ENCODE data around the gene PEX11B.

PEX11B gene

DNA sequence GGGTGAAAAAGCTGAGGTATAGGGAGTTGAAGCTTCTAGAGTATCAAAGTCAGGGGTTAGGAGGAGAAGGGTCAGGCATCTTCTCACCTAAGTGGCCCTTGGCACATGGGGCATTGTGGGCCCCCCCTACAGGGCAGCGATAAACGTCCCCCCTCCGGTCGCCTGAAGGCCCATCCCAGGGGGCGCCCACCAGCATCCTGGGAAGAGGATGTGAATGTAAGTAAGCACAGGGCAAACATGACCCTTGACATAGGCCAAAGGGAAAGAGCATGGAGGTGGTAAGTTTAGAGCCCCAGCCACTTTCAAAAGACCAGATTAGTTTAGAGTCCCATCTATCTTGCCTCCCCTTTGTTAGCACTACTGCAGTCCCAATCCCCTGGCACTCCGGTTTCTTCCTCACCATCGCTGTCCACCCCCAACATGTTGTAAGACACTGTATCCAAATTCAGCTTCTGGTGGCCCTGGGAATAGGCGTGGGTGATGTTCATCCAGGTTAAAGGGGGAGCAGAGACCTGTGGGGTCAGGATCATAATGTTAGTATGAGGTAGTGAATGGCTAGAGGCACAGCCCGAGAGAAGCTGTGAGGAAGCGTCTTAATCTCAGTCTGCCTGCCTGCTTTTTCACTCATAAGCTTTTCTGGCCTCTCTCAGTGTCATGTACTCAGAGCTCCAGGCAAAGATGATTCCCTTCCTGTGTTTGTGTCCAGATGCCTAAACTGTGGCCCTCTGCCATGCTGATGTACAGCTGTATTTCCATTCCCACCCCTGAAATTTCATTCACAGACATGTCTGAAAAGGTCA lies 11.4 kb downstream of the PEX11B start:
- DNase-seq (ENCODE audit: low spot score) = no peak

GRCh38 chr1:145901312-145902021 lies 17.1 kb downstream of the PEX11B start:
- no peak for DNase-seq (ENCODE audit: low spot score)

DNA sequence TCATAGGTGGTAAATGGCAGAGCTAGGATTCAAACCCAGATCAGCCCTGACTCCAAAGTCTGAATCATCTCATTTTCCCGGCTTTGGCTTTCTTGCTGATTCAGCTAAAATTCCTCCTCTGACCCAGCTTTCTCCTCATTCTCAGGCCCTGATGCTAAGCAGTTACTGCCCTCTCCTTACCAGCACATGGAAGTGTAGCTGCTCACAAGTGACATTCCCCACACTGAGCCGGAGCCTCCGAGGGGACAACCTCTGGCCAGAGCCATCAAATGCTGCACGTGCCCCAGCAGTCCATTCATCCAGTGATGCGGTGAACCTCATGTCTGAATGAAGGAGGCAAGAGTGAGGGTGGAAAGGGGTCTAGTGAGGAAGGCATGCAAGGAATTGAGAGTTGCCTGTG lies 19.8 kb downstream of the PEX11B start:
- no peak for DNase-seq (ENCODE audit: low spot score)

DNA sequence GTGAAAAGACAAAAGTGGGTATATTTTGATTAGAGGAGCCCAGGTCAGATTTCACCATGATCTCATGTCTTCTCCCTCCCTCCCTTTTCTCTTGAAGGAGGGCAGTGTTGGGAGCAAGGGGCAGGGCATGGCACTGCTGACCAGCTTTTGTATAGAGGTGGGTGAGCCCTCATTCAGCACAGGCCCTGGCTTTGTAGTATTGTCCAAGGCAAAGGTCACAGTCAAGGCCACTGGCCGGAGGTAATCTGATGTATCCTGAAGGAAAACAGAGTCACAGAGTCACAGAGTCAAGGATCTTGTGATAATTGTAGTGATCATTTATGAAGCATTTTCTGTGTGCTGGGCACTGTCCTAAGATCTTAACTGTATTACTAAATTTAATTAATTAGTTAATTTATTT lies 20.5 kb downstream of the PEX11B start:
- no peak for DNase-seq (ENCODE audit: low spot score)

GRCh38 chr1:145895471-145895870 lies 23.0 kb downstream of the PEX11B start:
- no peak for DNase-seq (ENCODE audit: low spot score)

DNA sequence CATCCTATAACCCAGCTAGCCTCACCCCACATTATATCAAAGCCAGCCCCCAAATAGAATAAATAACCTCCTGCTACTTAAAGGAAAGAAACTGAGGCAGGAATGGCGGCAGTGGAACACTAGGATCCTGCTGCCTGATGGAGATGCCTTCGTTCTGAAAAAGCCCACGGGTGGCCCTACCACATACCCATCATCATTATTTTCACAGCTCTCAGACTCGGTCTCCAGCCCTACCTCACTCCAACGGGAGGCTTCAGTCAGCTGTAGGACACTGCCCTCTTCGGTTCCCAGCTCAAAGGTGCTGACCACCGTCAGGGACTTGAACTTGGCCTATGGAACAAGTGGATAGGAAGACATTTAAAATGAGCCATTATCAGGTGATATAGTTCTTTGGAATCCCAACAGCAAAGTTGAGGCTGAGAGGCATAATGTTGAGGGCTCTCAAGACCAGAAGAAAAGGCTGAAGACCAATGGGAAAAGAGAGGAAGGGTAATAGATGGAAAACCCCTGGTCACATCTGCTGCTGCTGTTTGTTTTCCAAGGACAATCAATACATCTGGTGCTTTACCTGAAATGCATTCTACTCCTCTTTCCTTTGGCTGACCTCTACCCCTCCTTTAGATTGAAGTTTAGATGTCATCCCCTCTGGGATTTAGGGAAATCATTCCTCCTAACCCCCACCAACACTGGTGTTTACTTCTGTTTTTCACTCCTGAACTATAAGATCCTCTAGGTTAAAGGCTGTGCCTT lies 25.0 kb downstream of the PEX11B start:
- DNase-seq (ENCODE audit: low spot score) = no peak

DNA sequence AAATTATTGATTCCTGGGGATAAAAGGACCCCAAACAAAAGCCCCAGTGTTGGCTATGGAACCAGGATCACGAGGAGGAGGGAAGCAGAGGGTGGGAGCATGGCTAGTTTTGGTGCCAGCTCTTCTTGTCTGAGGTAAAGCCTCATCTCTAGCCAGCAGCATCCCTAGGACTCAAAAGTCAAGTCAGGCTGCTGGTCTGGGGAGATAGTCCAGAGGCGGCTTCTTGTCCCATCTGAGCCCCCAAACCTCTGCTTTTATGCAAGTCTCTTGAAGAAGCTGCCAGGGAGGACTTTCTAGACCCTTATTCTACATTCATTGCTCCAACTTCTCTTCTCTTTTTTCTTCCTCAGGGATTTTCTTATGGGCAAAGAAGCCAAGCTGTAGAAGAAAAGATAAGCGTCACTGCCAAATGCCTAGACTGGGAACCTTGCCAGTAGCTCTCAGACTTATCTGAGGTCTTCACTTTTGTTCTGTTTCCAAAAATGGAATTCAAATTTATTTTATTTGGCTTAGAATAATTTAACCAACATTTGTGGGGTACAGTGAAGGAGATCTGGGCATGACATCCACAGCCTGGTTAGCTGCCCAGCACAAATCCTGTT lies 25.9 kb downstream of the PEX11B start:
- DNase-seq (ENCODE audit: low spot score) = no peak

- DNase-seq (ENCODE audit: low spot score) = peak; percentile 100
These were observed 26.7 kb downstream of the PEX11B start for GRCh38 chr1:145891587-145892485.

- DNase-seq (ENCODE audit: low spot score) = peak; percentile 23
These were observed 27.4 kb downstream of the PEX11B start for GRCh38 chr1:145891143-145891542.

DNA sequence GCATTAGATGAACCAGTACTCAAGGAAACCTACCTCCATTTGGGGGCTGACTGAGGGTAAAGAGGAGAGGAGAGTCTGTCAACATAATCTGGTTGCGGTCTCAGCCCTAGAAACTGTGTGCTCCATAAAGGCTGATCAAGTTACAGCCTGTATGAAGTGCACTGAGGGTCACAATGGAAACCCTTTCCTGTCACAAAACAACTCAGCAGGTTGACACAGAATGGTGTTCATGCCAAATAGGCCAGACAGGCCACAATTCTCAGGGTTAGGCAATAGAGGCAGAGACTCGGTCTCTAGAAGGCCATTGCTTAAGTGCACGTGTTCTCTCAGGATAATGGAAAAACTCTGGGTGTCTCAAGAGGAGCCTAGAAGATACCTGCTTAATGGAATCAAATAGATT lies 28.8 kb downstream of the PEX11B start:
- no peak for DNase-seq (ENCODE audit: low spot score)

- DNase-seq (ENCODE audit: low spot score) = peak; percentile 91
These were observed 30.9 kb downstream of the PEX11B start for GRCh38 chr1:145887631-145888030.

DNA sequence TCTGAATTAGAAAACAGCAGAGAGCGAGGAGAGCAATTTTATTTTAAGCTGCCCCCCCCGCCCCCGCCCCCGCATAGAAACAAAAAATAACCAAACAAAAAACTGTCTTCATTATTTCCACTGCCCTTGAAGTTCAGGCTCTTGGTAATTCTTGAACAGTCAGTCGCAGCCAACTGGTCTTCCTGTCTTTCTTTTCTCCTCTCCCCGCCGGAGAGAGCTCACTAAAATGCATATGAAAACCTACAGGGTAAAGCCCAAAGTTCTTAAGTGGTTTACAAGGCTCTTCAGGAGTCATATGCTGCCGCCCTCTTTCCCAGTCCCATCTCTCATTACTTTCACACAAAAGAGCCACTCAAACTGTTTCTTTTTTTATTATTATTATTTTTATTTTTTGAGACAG lies 31.7 kb downstream of the PEX11B start:
- DNase-seq (ENCODE audit: low spot score) = no peak

DNA sequence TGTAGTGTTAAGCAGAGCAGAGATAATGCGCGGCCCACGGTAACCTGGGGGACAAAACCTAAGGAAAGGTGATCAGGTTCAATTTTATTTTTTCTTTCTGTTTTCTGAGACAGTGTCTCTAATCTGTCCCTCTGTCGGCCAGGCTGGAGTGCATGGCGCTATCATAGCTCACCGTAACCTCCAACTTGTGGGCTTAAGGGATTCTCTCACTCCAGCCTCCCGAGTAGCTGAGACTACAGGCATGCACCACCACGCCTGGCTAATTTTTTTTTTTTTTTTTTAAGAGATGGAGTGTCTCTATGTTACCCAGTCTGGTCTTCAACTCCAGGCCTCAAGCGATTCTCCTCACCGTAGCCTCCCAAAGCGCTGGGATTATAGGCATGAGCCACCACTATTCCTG lies 32.1 kb downstream of the PEX11B start:
- DNase-seq (ENCODE audit: low spot score) = no peak

DNA sequence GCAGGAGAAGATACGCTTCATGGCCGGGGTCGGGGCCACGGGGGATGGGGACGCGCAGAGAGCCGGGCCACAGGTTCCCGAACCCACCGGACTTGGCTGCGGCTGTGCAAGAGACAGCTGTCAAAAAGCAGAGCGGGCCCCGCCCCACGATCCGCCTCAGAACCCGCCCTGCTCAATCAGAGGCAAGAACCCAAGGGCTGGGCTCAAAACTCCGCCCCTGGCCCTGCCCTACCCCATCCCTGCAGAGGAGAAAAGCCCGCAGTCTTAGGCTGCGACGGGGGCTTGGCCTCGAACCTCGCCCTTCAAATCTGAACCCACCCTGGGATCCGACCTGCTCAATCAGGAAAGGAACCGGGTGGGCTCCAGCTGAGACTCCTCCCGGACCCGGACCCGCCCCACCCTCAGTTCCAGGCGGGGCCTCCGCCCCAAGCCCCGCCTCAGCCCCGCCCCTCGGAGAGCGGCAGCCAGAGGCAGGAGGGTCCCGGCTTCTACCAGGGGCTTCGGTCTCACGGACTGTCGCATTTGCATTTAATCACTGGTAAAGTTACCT lies 32.7 kb downstream of the PEX11B start, which contains the start of gene ANKRD35:
Gene ANKRD35 (minus strand): TSS at position 129 of the 550 bp plus-strand sequence. CDS start 108 bp downstream, at position 21.
- peak; percentile 62 for DNase-seq (ENCODE audit: low spot score)

DNA sequence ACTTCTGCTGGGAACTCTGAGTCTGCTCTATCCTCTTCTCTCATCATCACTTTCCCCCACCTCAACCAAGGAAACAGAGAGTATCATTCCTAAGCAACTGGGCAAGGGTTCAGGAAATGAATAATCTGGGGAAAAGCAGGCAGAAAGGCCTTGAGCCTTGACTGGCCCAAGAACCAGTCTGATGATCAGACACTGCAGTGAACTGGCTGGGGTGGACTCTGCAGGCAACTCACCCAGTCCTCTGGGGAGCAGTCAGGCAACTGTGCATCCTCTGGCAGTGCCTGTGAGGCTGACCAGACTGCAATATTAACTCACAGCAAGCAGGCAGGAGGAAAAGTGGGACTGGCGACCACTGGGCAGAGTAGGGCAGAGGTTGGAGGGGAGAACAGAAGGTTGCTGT lies 33.8 kb downstream of the PEX11B start:
- peak; percentile 50 for DNase-seq (ENCODE audit: low spot score)

DNA sequence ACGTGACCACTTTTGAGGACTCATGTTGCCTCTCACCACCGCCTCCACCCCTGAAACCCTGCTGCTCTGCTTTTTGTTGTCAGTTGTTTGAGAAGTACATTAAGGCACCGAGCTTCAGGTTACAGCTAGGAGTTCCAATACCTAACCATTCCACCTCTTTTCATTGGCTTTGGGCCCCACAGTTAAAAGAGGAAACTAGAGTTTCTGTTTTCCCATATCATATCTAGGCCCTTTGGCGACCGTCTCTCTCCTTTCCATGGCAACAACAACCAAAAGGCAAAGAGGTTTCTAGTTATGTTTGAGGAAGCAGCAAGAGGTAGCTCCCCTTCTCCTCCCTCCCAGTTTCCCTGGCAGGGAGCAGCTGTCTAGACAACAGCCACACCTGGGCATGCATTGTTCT lies 38.7 kb downstream of the PEX11B start:
- no peak for DNase-seq (ENCODE audit: low spot score)

- peak; percentile 13 for DNase-seq (ENCODE audit: low spot score)
These were observed 39.8 kb downstream of the PEX11B start for GRCh38 chr1:145878724-145879123.

- DNase-seq (ENCODE audit: low spot score) = peak; percentile 37
These were observed 40.5 kb downstream of the PEX11B start for GRCh38 chr1:145877923-145878486.

DNA sequence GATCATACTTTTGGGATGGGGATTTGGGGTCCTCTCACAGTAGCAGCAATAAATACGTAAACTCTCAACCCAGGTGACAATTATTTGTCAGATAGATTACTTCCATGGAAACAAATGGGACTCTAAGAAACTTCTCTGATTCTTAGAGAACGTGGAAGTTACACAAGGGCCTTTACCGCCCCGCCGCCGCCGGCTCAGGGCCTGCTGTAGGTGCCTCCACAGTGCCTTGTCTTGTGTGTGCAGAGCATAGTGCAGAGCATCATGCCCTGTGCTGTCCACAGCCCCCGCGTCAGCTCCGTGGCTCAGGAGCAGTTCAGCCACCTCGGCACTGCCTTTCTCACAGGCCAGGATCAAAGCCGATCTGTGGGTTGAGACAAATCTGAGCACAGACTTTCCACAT lies 43.9 kb downstream of the PEX11B start:
- no peak for DNase-seq (ENCODE audit: low spot score)

Data from kidney tubule cell (primary cell).